OCI-LY3 (cell line): ENCODE measurements around the gene RC3H1.

ENCODE experiments used
- EZH2phosphoT487 ChIP-seq: fragments of 200-600 bp; shearing (Covaris generic); IDR thresholded peaks from 2 replicates; pipeline ENCODE4 v1.6.1; 2018; ENCODE audit warnings: antibody characterized with exemption, mixed run types, low read depth
- TF ChIP-seq, protein P1 (sequence below): fragments of 200-600, 300-600 bp; sonication (generic); IDR thresholded peaks from 2 replicates; pipeline ENCODE4 v1.5.1; 2014; ENCODE audit warnings: antibody characterized with exemption, low read length, low read depth

DNA sequence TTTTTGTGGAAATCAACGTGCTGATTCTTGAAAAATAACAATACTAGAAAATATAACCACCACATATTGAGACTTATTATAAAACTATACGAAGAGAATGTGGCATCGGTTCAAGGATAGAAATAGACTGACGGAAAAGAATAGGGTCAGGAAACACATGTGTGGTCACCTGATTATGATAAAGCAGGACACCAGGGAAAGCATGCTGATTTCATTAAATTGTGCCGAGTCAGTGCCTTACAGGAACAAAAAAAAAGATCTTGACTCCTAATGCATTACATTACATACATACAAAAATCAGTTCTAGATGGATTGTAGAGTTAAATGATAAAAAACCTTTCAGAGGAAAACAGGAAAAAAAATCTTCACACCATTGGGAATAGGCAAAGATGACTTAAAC lies 61.5 kb downstream of the RC3H1 start:
- TF ChIP-seq, protein P1, sequence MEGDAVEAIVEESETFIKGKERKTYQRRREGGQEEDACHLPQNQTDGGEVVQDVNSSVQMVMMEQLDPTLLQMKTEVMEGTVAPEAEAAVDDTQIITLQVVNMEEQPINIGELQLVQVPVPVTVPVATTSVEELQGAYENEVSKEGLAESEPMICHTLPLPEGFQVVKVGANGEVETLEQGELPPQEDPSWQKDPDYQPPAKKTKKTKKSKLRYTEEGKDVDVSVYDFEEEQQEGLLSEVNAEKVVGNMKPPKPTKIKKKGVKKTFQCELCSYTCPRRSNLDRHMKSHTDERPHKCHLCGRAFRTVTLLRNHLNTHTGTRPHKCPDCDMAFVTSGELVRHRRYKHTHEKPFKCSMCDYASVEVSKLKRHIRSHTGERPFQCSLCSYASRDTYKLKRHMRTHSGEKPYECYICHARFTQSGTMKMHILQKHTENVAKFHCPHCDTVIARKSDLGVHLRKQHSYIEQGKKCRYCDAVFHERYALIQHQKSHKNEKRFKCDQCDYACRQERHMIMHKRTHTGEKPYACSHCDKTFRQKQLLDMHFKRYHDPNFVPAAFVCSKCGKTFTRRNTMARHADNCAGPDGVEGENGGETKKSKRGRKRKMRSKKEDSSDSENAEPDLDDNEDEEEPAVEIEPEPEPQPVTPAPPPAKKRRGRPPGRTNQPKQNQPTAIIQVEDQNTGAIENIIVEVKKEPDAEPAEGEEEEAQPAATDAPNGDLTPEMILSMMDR, result no peak
- no peak for TF ChIP-seq EZH2phosphoT487
